ENCODE results near the gene C1QTNF1.

GRCh38 chr17:79039886-79040285 lies 15.9 kb downstream of the C1QTNF1 start:
- TF ChIP-seq EZH2 (IDR thresholded peaks at IDR 0.05; ENCODE audit: borderline replicate concordance, low read depth, low read length, poor library complexity, severe bottlenecking) (no peak), CTCF (conservative IDR thresholded peaks at IDR 0.05; ENCODE audit: low read depth, low read length) (no peak)
